BJ (cell line): ENCODE data around the gene KMT2A. TPM values are rescaled to one million over a fixed set of nuclear protein-coding genes. Genes with fewer than 3 reads are reported as not detected.

Experiments
- CTCF ChIA-PET: fragments of 350-600 bp; formaldehyde crosslinking; extraction: SDS; loops from one replicate; lab custom pipeline; 2021; ENCODE audit warnings: antibody characterized with exemption, inconsistent platforms; lab: Yijun Ruan, JAX
- POLR2A ChIA-PET: fragments of 300-600 bp; sonication (Branson Sonifier 250); formaldehyde crosslinking; extraction: SDS; loops from one replicate; lab custom pipeline; 2021; ENCODE audit warnings: antibody characterized with exemption; lab: Charles Lee
- DNase-seq: peaks from one replicate; pipeline ENCODE4 v3.0.0-alpha.2; 2011; ENCODE audit warnings: low read depth
- H3K27me3 ChIP-seq: 2 replicates; pipeline ENCODE4 v1.6.0; 2011; ENCODE audit warnings: low read length; ENCODE audit not compliant: control insufficient read depth, insufficient read depth
- H3K36me3 ChIP-seq: 2 replicates; pipeline ENCODE4 v1.5.1; 2011; ENCODE audit warnings: low read length; ENCODE audit not compliant: control insufficient read depth, insufficient read depth
- H3K4me3 ChIP-seq: 2 replicates; pipeline ENCODE4 v1.5.1; 2011; ENCODE audit warnings: low read depth, mild to moderate bottlenecking, control low read depth, low read length
- polyA plus RNA-seq: library from polyadenylated mRNA; depleted of rRNA; stranded (reverse); fragments of >200 nt; gene quantifications from 2 replicates; pipeline ENCODE4 v1.2.3, GENCODE V29; 2011
- TF ChIP-seq, protein P1 (sequence below): IDR thresholded peaks from 2 replicates; pipeline ENCODE4 v1.5.1; 2011; ENCODE audit warnings: low read depth, mild to moderate bottlenecking, control low read depth, inconsistent platforms, low read length, moderate library complexity; ENCODE audit not compliant: insufficient read depth

The KMT2A gene
- polyA plus RNA-seq, 1 experiment, result 21.9 TPM

DNA sequence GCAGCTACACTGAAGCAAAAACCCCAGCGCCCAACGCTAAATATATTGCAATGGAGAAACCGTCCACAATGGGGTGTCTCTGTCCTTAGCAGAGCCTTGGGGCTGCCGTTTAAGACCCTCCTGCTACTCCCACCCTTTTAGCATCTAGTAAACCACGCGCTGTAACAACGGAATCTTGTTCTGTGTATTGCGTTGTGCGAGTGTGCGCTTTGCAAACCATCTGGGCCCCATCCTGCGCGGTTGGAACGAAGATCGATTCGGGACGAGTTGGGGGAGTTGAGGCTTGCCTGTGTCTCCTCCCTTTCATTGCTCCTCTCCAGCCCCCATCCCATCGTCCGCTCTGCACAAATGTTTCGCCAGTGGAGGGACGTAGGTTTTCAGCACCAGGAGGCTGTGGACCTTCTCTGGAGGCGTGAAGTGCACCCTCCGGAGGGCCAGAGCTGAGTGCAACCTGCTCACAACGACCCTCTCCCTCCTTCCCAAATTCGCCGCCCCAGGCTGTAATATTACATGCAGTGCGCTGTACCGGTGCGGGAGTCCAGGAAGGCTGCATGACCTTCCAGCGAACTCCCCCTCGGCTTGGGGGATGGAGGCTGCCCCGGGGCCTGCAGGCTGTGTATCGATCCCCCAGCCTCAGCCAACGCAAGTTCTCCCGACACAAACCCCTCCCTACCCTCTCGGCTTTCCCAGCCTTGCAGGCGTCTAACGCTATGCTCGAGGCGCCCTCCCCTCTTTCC lies 1.6 kb upstream of the KMT2A start:
- POLR2A ChIA-PET, result interaction anchor here (0.7 kb wide), 1 partner anchor 488 kb away, joined by 11 read pairs; no protein-coding TSS in a partner anchor
- H3K36me3 ChIP-seq, result no peaks in the 10 kb centered on the region
- CTCF ChIA-PET, result interaction anchor here (0.6 to 1.5 kb wide), 5 partner anchors 9 to 54 kb away, joined by 3 to 5 read pairs (median 3); no protein-coding TSS in a partner anchor
- peak overlapping the region; percentile 63 for H3K4me3 ChIP-seq
- no peaks in the 10 kb centered on the region for H3K27me3 ChIP-seq
- TF ChIP-seq, protein P1, sequence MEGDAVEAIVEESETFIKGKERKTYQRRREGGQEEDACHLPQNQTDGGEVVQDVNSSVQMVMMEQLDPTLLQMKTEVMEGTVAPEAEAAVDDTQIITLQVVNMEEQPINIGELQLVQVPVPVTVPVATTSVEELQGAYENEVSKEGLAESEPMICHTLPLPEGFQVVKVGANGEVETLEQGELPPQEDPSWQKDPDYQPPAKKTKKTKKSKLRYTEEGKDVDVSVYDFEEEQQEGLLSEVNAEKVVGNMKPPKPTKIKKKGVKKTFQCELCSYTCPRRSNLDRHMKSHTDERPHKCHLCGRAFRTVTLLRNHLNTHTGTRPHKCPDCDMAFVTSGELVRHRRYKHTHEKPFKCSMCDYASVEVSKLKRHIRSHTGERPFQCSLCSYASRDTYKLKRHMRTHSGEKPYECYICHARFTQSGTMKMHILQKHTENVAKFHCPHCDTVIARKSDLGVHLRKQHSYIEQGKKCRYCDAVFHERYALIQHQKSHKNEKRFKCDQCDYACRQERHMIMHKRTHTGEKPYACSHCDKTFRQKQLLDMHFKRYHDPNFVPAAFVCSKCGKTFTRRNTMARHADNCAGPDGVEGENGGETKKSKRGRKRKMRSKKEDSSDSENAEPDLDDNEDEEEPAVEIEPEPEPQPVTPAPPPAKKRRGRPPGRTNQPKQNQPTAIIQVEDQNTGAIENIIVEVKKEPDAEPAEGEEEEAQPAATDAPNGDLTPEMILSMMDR, result peak; percentile 12; the same call in 1 of the 2 replicates
- no peak for DNase-seq

DNA sequence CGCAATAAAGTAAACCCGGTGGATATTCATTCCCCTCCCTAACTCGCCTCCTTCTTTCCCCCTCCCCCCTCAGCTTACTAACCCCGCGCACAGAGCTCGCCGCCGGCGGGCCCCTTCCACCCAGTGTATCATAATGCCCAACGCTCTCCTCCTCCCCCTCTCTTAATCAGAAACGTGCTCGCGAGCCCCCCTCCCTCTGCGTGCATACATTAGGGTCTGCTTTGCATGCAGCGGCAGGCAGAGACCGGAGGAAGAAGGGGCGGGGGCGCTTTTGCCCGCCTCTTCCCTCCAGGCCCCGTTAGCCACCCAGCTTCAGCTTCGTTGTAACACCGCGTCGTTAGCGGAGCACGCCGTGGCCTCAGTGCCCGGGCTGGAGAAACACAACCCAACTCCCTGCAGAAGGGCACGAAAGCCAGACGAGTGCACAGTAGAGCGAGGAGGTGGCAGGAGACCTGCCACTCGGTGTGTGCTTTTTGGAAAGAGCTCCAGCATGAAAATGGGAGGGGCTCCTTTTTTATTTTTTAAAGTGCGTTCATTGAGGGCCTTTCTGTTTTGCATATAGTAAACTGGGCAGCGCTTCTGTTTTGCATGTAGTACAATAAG lies 901 bp upstream of the KMT2A start:
- no peak for DNase-seq
- ChIA-PET CTCF (interaction anchor here (0.6 to 1.5 kb wide), 5 partner anchors 9 to 53 kb away, joined by 3 to 5 read pairs (median 3); no protein-coding TSS in a partner anchor), POLR2A (interaction anchor here (0.6 to 0.7 kb wide), 2 partner anchors 75 to 487 kb away, joined by 3 to 11 read pairs; no protein-coding TSS in a partner anchor)
- no peaks in the 10 kb centered on the region for H3K36me3 ChIP-seq
- H3K27me3 ChIP-seq, result no peaks in the 10 kb centered on the region
- peak overlapping the region; percentile 63 for H3K4me3 ChIP-seq
- TF ChIP-seq, protein P1, result no peak

- H3K4me3 ChIP-seq, result peak overlapping the region; percentile 93
- POLR2A ChIA-PET, result no interaction called here
- CTCF ChIA-PET, result no interaction called here
- no peaks in the 10 kb centered on the region for H3K27me3 ChIP-seq
- TF ChIP-seq, protein P1, result no peak
- no peak for DNase-seq
- H3K36me3 ChIP-seq, result no peaks in the 10 kb centered on the region
These were observed 431 bp downstream of the KMT2A start for GRCh38 chr11:118436639-118437207.

- Histone ChIP-seq H3K27me3 (no peaks in the 10 kb centered on the region), H3K4me3 (peak overlapping the region; percentile 93), H3K36me3 (no peaks in the 10 kb centered on the region)
- TF ChIP-seq, protein P1, result no peak
- POLR2A ChIA-PET, result no interaction called here
- CTCF ChIA-PET, result interaction anchor here (0.6 to 1.2 kb wide), 2 partner anchors 21 to 51 kb away, joined by 3 read pairs; no protein-coding TSS in a partner anchor
- no peak for DNase-seq
These were observed 1.2 kb downstream of the KMT2A start for GRCh38 chr11:118437208-118438125.
